H1 (cell line): Measurements from ENCODE around the gene TEX2. TPM values are rescaled to one million over a fixed set of nuclear protein-coding genes. Genes with fewer than 3 reads are reported as not detected.

ENCODE experiments used
- CHD2 ChIP-seq: IDR thresholded peaks from 2 replicates; pipeline ENCODE4 v1.6.1; 2012; ENCODE audit warnings: low read length, improper control_type of control experiment
- JUN ChIP-seq: IDR thresholded peaks from 2 replicates; pipeline ENCODE4 v1.6.1; 2011; ENCODE audit warnings: low read depth, mild to moderate bottlenecking, improper control_type of control experiment, low read length
- POU5F1 ChIP-seq: IDR thresholded peaks from 2 replicates; pipeline ENCODE4 v1.6.1; 2011; ENCODE audit warnings: low read depth, mild to moderate bottlenecking, low read length, moderate library complexity
- SP2 ChIP-seq: IDR thresholded peaks from 2 replicates; pipeline ENCODE4 v1.6.1; 2012; ENCODE audit warnings: mild to moderate bottlenecking, low read length, inconsistent platforms
- TAF7 ChIP-seq: optimal IDR thresholded peaks from 2 replicates; pipeline ENCODE3; 2011; ENCODE audit warnings: low read depth, mild to moderate bottlenecking, inconsistent platforms, low read length, moderate library complexity, borderline replicate concordance
- TBP ChIP-seq: IDR thresholded peaks from 2 replicates; pipeline ENCODE4 v1.6.1; 2011; ENCODE audit warnings: low read depth, low read length, improper control_type of control experiment
- polyA plus RNA-seq, 7 experiments: library from polyadenylated mRNA; depleted of rRNA in 3 of 7; stranded (reverse) in 5 of 7; unstranded in 2 of 7; fragments of >200 nt in 5 of 7; fragments of 200-250 nt in 2 of 7; gene quantifications; 1 replicate in 5 of 7; 2 replicates in 1 of 7; 4 replicates in 1 of 7; pipeline versions ENCODE4 v1.2.1 to v1.2.3, GENCODE V29; 2011 to 2013; ENCODE audit warnings: missing spikeins in 2 of 7, mixed read lengths in 2 of 7
- total RNA-seq: library from RNA; stranded (reverse); fragmentation: NEBNext Ultra II Directional; extraction: Animal tissue kit (Norgen Biotek cat#: 25700); gene quantifications from 2 replicates; pipeline ENCODE4 v1.2.1, GENCODE V29; 2021

Gene TEX2
- total and polyA plus RNA-seq, 2 of the 8 experiments (the other 6 are each of a cell fraction or from before 2014, with no cell fraction given): 6.1 to 15.6 TPM

DNA sequence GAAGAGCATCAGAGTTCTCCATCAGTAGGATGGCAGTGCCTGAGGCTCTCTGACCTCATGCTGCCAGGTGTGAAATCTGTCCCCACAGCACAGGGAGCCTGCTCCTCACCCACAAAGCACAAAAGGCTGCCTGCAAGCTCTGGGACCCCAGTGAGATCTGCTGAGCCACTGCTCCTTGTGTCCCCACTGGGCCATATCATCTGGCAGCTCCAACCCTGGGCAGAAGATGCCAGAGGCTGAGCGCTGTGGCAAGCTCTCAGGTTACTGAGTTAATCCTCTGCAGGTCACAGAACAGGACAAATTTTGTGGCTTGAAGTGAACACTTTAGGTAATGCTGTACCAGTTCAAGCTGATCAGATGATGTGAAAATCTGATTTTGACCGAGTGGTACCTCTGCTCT lies 106.4 kb downstream of the TEX2 start (continued):
- TF ChIP-seq POU5F1 (no peak), TBP (no peak), JUN (no peak), CHD2 (no peak), SP2 (no peak), TAF7 (no peak)
